Esophagus muscularis mucosa (tissue), 4 donors: ENCODE results near the gene DHRS7.

ENCODE experiments used
- CTCF ChIP-seq, 3 experiments: fragments of 200-600 bp in 2 of 3; fragments of 450-650 bp in 1 of 3; sonication (generic) in 2 of 3; IDR thresholded peaks; one replicate each; pipeline ENCODE4 v1.5.1; 2017 to 2019; ENCODE audit warnings: antibody characterized with exemption in 3 of 3, mild to moderate bottlenecking in 2 of 3, moderate library complexity in 1 of 3
- EP300 ChIP-seq: sonication (generic); formaldehyde crosslinking; IDR thresholded peaks from one replicate; pipeline ENCODE4 v1.6.1; 2017; ENCODE audit warnings: antibody characterized with exemption
- POLR2A ChIP-seq: fragments of 450-650 bp; IDR thresholded peaks from one replicate; pipeline ENCODE4 v1.6.1; 2017; ENCODE audit warnings: antibody characterized with exemption, moderate library complexity, mild to moderate bottlenecking, low read depth
- POLR2AphosphoS5 ChIP-seq, 2 donors: sonication (generic); formaldehyde crosslinking; IDR thresholded peaks; one replicate each; pipeline ENCODE4 v1.6.1; 2017; ENCODE audit warnings: antibody characterized with exemption in 2 of 2

- TF ChIP-seq CTCF (IDR thresholded peaks at IDR 0.05) (no peak), POLR2A (no peak), POLR2AphosphoS5 (IDR thresholded peaks at IDR 0.05) (no peak), EP300 (no peak)
These were observed 70.0 kb downstream of the DHRS7 start for GRCh38 chr14:60095231-60095630.
